GM12878 (cell line): ENCODE measurements around the gene MAML2. TPM values are rescaled to one million over a fixed set of nuclear protein-coding genes. Genes with fewer than 3 reads are reported as not detected.

Experiments used
- BCL11A ChIP-seq: IDR thresholded peaks from 2 replicates; pipeline ENCODE4 v1.6.1; 2011; ENCODE audit warnings: low read depth, low read length
- CEBPZ ChIP-seq: fragments of 150-350 bp; IDR thresholded peaks from 2 replicates; pipeline ENCODE4 v1.6.1; 2016; ENCODE audit warnings: low read depth, low read length
- CHD1 ChIP-seq: IDR thresholded peaks from 2 replicates; pipeline ENCODE4 v1.6.1; 2012; ENCODE audit warnings: low read depth, low read length, improper control_type of control experiment
- DPF2 ChIP-seq: fragments of 450-650 bp; IDR thresholded peaks from 2 replicates; pipeline ENCODE4 v1.6.1; 2017; ENCODE audit warnings: mild to moderate bottlenecking
- EED ChIP-seq: sonication (generic); IDR thresholded peaks from 2 replicates; pipeline ENCODE4 v1.6.1; 2016; ENCODE audit warnings: antibody characterized with exemption, low read depth
- EP300 ChIP-seq, 2 experiments: fragments of 150-350 bp in 1 of 2; IDR thresholded peaks; 2 replicates each; pipeline ENCODE4 v1.6.1; 2011 to 2012; ENCODE audit warnings: low read depth in 2 of 2, low read length in 2 of 2, borderline replicate concordance in 1 of 2, improper control_type of control experiment in 1 of 2, inconsistent platforms in 1 of 2; ENCODE audit not compliant: control insufficient read depth in 1 of 2
- ETV6 ChIP-seq, 2 experiments: fragments of 450-650 bp in 1 of 2; IDR thresholded peaks in 1 of 2; conservative IDR thresholded peaks in 1 of 2; 2 replicates each; pipeline ENCODE4 v1.6.1; 2014; ENCODE audit warnings: antibody characterized with exemption in 1 of 2, borderline replicate concordance in 1 of 2, low read depth in 1 of 2, mild to moderate bottlenecking in 1 of 2, moderate library complexity in 1 of 2
- IRF3 ChIP-seq: fragments of 450-650 bp; IDR thresholded peaks from 2 replicates; pipeline ENCODE4 v1.6.1; 2014; ENCODE audit warnings: mild to moderate bottlenecking
- IRF4 ChIP-seq: IDR thresholded peaks from 2 replicates; pipeline ENCODE4 v1.6.1; 2011; ENCODE audit warnings: low read depth, low read length
- MYB ChIP-seq: fragments of 150-350 bp; IDR thresholded peaks from 2 replicates; pipeline ENCODE4 v1.6.1; 2014; ENCODE audit warnings: mild to moderate bottlenecking, low read depth, low read length, borderline replicate concordance
- NFIC ChIP-seq: IDR thresholded peaks from 2 replicates; pipeline ENCODE4 v1.6.1; 2012; ENCODE audit warnings: low read depth, mild to moderate bottlenecking, inconsistent platforms, low read length, moderate library complexity
- POLR2A ChIP-seq: IDR thresholded peaks from 2 replicates; pipeline ENCODE4 v1.6.1; 2011; ENCODE audit warnings: low read depth, mild to moderate bottlenecking, low read length
- RAD21 ChIP-seq: IDR thresholded peaks from 2 replicates; pipeline ENCODE4 v1.6.1; 2011; ENCODE audit warnings: mild to moderate bottlenecking, low read depth, low read length, moderate library complexity; ENCODE audit not compliant: insufficient read depth
- RB1 ChIP-seq: fragments of 450-650 bp; formaldehyde crosslinking; IDR thresholded peaks from 2 replicates; pipeline ENCODE4 v1.6.1; 2017; ENCODE audit warnings: mild to moderate bottlenecking, borderline replicate concordance
- STAT3 ChIP-seq: IDR thresholded peaks from 2 replicates; pipeline ENCODE4 v1.6.1; 2011; ENCODE audit warnings: low read depth, low read length, improper control_type of control experiment
- SUPT20H ChIP-seq: IDR thresholded peaks from 2 replicates; pipeline ENCODE4 v1.6.1; 2011; ENCODE audit warnings: low read depth, mild to moderate bottlenecking, low read length, moderate library complexity, borderline replicate concordance; ENCODE audit not compliant: control insufficient read depth
- TCF3 ChIP-seq: IDR thresholded peaks from 2 replicates; pipeline ENCODE4 v1.6.1; 2012; ENCODE audit warnings: low read depth, mild to moderate bottlenecking, low read length, borderline replicate concordance; ENCODE audit not compliant: insufficient read depth
- polyA plus RNA-seq, 11 experiments: library from polyadenylated mRNA; depleted of rRNA in 4 of 11; unstranded in 6 of 11; stranded (reverse) in 5 of 11; fragments of >200 nt; fragmentation: Nextera tagmentation in 4 of 11; fragmentation: Illumina TruSeq in 1 of 11; extraction: Ambion mirVana in 4 of 11; extraction: Trizol in 1 of 11; gene quantifications; 1 replicate in 1 of 11; 2 replicates in 10 of 11; pipeline versions ENCODE4 v1.2.1 to v1.2.3, GENCODE V29; 2011 to 2016; ENCODE audit warnings: inconsistent platforms in 2 of 11, missing spikeins in 2 of 11, low read depth in 1 of 11
- total RNA-seq, 4 experiments: library from RNA; depleted of rRNA in 3 of 4; stranded (reverse); fragments of >200 nt in 3 of 4; fragmentation: Illumina TruSeq in 1 of 4; extraction: Trizol in 1 of 4; gene quantifications; 2 replicates each; pipeline versions ENCODE4 v1.2.1 to v1.2.3, GENCODE V29; 2013 to 2021
- TF ChIP-seq, protein P1 (sequence below): IDR thresholded peaks from 2 replicates; pipeline ENCODE4 v1.6.1; 2011; ENCODE audit warnings: low read depth, mild to moderate bottlenecking, low read length, moderate library complexity, borderline replicate concordance; ENCODE audit errors: extremely low read depth
- TF ChIP-seq, protein P2 (sequence below): fragments of 450-650 bp; IDR thresholded peaks from 2 replicates; pipeline ENCODE4 v1.6.1; 2017; ENCODE audit warnings: mild to moderate bottlenecking, moderate library complexity

MAML2 gene
- total and polyA plus RNA-seq, 10 of the 15 experiments (the other 5 are each of a cell fraction or from before 2014, with no cell fraction given): 2.5 to 15.1 (median 12.0) TPM

DNA sequence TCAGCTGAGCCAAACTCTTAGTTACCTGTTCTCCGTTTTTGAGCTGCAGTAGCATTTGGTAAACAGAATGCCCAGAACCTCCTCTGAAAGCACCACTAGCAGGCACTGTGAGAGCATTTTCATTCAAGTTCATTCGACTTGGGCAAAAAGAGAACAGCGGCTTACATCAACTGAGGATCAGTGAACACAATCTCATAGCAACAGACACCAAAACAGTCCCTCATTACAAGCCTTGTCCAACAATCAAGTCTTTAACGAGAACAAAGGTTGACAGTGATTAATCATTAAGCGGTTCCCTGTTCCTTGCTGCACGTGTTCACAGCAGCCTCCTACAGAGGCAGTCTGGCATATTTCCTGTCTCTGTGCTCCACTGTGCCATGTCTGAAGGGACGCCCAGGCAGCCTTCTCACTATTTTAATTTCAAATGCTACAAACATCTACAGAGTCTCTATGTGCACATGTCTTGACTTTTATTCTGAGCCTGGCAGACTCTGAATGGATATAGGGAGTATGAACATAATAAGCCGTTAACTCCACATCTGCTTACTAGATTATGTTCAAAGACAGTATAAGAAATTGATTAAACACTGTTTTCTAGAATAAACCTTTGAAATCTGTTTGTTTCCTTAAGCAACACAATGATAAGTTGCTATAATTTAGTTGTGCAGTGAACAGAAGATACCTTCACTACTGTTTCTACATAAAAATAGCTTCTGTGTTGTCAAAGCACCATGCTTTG is 330.7 kb downstream of the MAML2 start (continued):
- TF ChIP-seq RAD21 (peak; percentile 84), STAT3 (no peak; the same call in 1 of the 2 replicates), CEBPZ (no peak), IRF3 (no peak), EED (peak; percentile 81), EP300 (IDR thresholded peaks at IDR 0.05; ENCODE audit: borderline replicate concordance in 1 of 2, control insufficient read depth in 1 of 2, low read depth in 2 of 2, low read length in 2 of 2) (peak; percentile 76 to 86; a peak in 2 of 4 replicates), DPF2 (peak; percentile 92), BCL11A (peak; percentile 92), NFIC (0 out of 2 replicates have a peak, but pooled peaks have one; percentile 19), MYB (no peak), TCF3 (no peak), RB1 (no peak), IRF4 (peak; percentile 74), ETV6 (conservative IDR thresholded peaks at IDR 0.05 in 1 of 2, IDR thresholded peaks at IDR 0.05 in 1 of 2; ENCODE audit: borderline replicate concordance in 1 of 2, low read depth in 1 of 2) (peak in 1 of 2 experiments; percentile 77; a peak in 2 of 4 replicates), POLR2A (no peak), SUPT20H (no peak), CHD1 (no peak)
- TF ChIP-seq, protein P1, sequence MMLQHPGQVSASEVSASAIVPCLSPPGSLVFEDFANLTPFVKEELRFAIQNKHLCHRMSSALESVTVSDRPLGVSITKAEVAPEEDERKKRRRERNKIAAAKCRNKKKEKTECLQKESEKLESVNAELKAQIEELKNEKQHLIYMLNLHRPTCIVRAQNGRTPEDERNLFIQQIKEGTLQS: no peak
- TF ChIP-seq, protein P2, sequence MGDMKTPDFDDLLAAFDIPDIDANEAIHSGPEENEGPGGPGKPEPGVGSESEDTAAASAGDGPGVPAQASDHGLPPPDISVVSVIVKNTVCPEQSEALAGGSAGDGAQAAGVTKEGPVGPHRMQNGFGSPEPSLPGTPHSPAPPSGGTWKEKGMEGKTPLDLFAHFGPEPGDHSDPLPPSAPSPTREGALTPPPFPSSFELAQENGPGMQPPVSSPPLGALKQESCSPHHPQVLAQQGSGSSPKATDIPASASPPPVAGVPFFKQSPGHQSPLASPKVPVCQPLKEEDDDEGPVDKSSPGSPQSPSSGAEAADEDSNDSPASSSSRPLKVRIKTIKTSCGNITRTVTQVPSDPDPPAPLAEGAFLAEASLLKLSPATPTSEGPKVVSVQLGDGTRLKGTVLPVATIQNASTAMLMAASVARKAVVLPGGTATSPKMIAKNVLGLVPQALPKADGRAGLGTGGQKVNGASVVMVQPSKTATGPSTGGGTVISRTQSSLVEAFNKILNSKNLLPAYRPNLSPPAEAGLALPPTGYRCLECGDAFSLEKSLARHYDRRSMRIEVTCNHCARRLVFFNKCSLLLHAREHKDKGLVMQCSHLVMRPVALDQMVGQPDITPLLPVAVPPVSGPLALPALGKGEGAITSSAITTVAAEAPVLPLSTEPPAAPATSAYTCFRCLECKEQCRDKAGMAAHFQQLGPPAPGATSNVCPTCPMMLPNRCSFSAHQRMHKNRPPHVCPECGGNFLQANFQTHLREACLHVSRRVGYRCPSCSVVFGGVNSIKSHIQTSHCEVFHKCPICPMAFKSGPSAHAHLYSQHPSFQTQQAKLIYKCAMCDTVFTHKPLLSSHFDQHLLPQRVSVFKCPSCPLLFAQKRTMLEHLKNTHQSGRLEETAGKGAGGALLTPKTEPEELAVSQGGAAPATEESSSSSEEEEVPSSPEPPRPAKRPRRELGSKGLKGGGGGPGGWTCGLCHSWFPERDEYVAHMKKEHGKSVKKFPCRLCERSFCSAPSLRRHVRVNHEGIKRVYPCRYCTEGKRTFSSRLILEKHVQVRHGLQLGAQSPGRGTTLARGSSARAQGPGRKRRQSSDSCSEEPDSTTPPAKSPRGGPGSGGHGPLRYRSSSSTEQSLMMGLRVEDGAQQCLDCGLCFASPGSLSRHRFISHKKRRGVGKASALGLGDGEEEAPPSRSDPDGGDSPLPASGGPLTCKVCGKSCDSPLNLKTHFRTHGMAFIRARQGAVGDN: peak; percentile 39; the same call in 1 of the 2 replicates
